ENCODE measurements around the gene LENG8.

LENG8 gene

GRCh38 chr19:54422136-54422535, 26.9 kb upstream of the LENG8 start:
- peaks cover 0 to 2% of the 10 kb centered on the region in 2 donors for H3K9me3 ChIP-seq (replicated peaks in 1 of 2; ENCODE audit: control insufficient read depth in 2 of 2, insufficient read depth in 1 of 2, low read depth in 1 of 2, low read length in 2 of 2)
- H3K79me1 ChIP-seq (ENCODE audit: low read depth, low read length), result peaks cover 29% of the 10 kb centered on the region
- peak overlapping the region; percentile 82 for H2BK12ac ChIP-seq (ENCODE audit: low read length)
- no peak overlapping the region for H3K23ac ChIP-seq (ENCODE audit: low read depth, low read length, poor library complexity)
- no peaks in the 10 kb centered on the region for H3K27me3 ChIP-seq (ENCODE audit: control insufficient read depth in 3 of 3, insufficient read depth in 3 of 3, low read depth in 1 of 3, low read length in 3 of 3)
- peak overlapping the region; percentile 61 for H3K4ac ChIP-seq (ENCODE audit: low read length)
- H4K8ac ChIP-seq (ENCODE audit: low read depth, low read length), result no peak overlapping the region
- no peak overlapping the region for H2AFZ ChIP-seq (ENCODE audit: low read length)
- no CpG with 5 or more reads among the region's 20 CpGs for WGBS, 2 donors (ENCODE audit: extremely low coverage in 2 of 2, insufficient read length in 2 of 2, insufficient replicate concordance in 1 of 2)
- peak overlapping the region; percentile 93 for H3K18ac ChIP-seq (ENCODE audit: low read length)
- peak overlapping the region; percentile 100 for H2BK5ac ChIP-seq (ENCODE audit: low read length)
- peaks cover 49 to 51% of the 10 kb centered on the region in 2 donors for H3K4me1 ChIP-seq (ENCODE audit: control insufficient read depth in 2 of 2, insufficient read depth in 1 of 2, low read depth in 1 of 2, low read length in 2 of 2)
- peak overlapping the region; percentile 95 for H2BK15ac ChIP-seq (ENCODE audit: low read length)
- H3K14ac ChIP-seq (ENCODE audit: low read length), result peak overlapping the region; percentile 48
- H3K9ac ChIP-seq (ENCODE audit: low read depth, low read length, poor library complexity), result no peak overlapping the region
- H4K91ac ChIP-seq (ENCODE audit: low read depth, low read length, poor library complexity), result no peak overlapping the region
- no peak overlapping the region for H3K4me2 ChIP-seq (ENCODE audit: insufficient read depth, low read length, poor library complexity, severe bottlenecking)
- no peak overlapping the region for H3K4me3 ChIP-seq (ENCODE audit: low read length in 2 of 2)
- peaks cover 40 to 55% of the 10 kb centered on the region in 2 donors for H3K36me3 ChIP-seq (replicated peaks in 1 of 2; ENCODE audit: control insufficient read depth in 2 of 2, insufficient read depth in 2 of 2, low read length in 2 of 2)
- H2AK5ac ChIP-seq (ENCODE audit: low read depth, low read length), result peak overlapping the region; percentile 99
- DNase-seq (ENCODE audit: low spot score), result no peak
- peak overlapping the region; percentile 88 for H2BK120ac ChIP-seq (ENCODE audit: low read depth, low read length)
- H3K27ac ChIP-seq (replicated peaks; ENCODE audit: low read length), result peak overlapping the region; percentile 21

- peaks cover 0 to 2% of the 10 kb centered on the region in 2 donors for H3K9me3 ChIP-seq (replicated peaks in 1 of 2; ENCODE audit: control insufficient read depth in 2 of 2, insufficient read depth in 1 of 2, low read depth in 1 of 2, low read length in 2 of 2)
- H3K4ac ChIP-seq (ENCODE audit: low read length), result no peak overlapping the region
- peaks cover 41 to 57% of the 10 kb centered on the region in 2 donors for H3K36me3 ChIP-seq (replicated peaks in 1 of 2; ENCODE audit: control insufficient read depth in 2 of 2, insufficient read depth in 2 of 2, low read length in 2 of 2)
- no peak overlapping the region for H2BK120ac ChIP-seq (ENCODE audit: low read depth, low read length)
- no peak overlapping the region for H2BK5ac ChIP-seq (ENCODE audit: low read length)
- H4K8ac ChIP-seq (ENCODE audit: low read depth, low read length), result peak overlapping the region; percentile 86
- no peak overlapping the region for H3K23ac ChIP-seq (ENCODE audit: low read depth, low read length, poor library complexity)
- H3K79me1 ChIP-seq (ENCODE audit: low read depth, low read length), result peaks cover 20% of the 10 kb centered on the region
- peaks cover 32 to 41% of the 10 kb centered on the region in 2 donors for H3K4me1 ChIP-seq (ENCODE audit: control insufficient read depth in 2 of 2, insufficient read depth in 1 of 2, low read depth in 1 of 2, low read length in 2 of 2)
- H2BK12ac ChIP-seq (ENCODE audit: low read length), result no peak overlapping the region
- no peak overlapping the region for H3K27ac ChIP-seq (replicated peaks; ENCODE audit: low read length)
- peak overlapping the region; percentile 5 for H3K18ac ChIP-seq (ENCODE audit: low read length)
- no CpG with 5 or more reads among the region's 14 CpGs for WGBS, 2 donors (ENCODE audit: extremely low coverage in 2 of 2, insufficient read length in 2 of 2, insufficient replicate concordance in 1 of 2)
- DNase-seq (ENCODE audit: low spot score), result no peak
- no peak overlapping the region for H3K14ac ChIP-seq (ENCODE audit: low read length)
- H4K91ac ChIP-seq (ENCODE audit: low read depth, low read length, poor library complexity), result no peak overlapping the region
- H3K4me3 ChIP-seq (ENCODE audit: low read length in 2 of 2), result no peak overlapping the region
- no peak overlapping the region for H3K9ac ChIP-seq (ENCODE audit: low read depth, low read length, poor library complexity)
- no peak overlapping the region for H2BK15ac ChIP-seq (ENCODE audit: low read length)
- no peaks in the 10 kb centered on the region for H3K27me3 ChIP-seq (ENCODE audit: control insufficient read depth in 3 of 3, insufficient read depth in 3 of 3, low read depth in 1 of 3, low read length in 3 of 3)
- no peak overlapping the region for H2AFZ ChIP-seq (ENCODE audit: low read length)
- no peak overlapping the region for H2AK5ac ChIP-seq (ENCODE audit: low read depth, low read length)
- H3K4me2 ChIP-seq (ENCODE audit: insufficient read depth, low read length, poor library complexity, severe bottlenecking), result no peak overlapping the region
Observed at GRCh38 chr19:54424201-54424600, 24.8 kb upstream of the LENG8 start.

- Histone ChIP-seq H2AK5ac (ENCODE audit: low read depth, low read length) (no peak overlapping the region), H2BK120ac (ENCODE audit: low read depth, low read length) (no peak overlapping the region), H3K4me2 (ENCODE audit: insufficient read depth, low read length, poor library complexity, severe bottlenecking) (no peak overlapping the region), H4K8ac (ENCODE audit: low read depth, low read length) (no peak overlapping the region), H3K4me3 (ENCODE audit: low read length in 2 of 2) (no peak overlapping the region), H3K4me1 (ENCODE audit: control insufficient read depth in 2 of 2, insufficient read depth in 1 of 2, low read depth in 1 of 2, low read length in 2 of 2) (peaks cover 28 to 40% of the 10 kb centered on the region in 2 donors), H3K9ac (ENCODE audit: low read depth, low read length, poor library complexity) (no peak overlapping the region), H2BK12ac (ENCODE audit: low read length) (no peak overlapping the region), H3K27me3 (ENCODE audit: control insufficient read depth in 3 of 3, insufficient read depth in 3 of 3, low read depth in 1 of 3, low read length in 3 of 3) (no peaks in the 10 kb centered on the region), H4K91ac (ENCODE audit: low read depth, low read length, poor library complexity) (no peak overlapping the region), H3K36me3 (replicated peaks in 1 of 2; ENCODE audit: control insufficient read depth in 2 of 2, insufficient read depth in 2 of 2, low read length in 2 of 2) (peaks cover 36 to 52% of the 10 kb centered on the region in 2 donors), H3K23ac (ENCODE audit: low read depth, low read length, poor library complexity) (no peak overlapping the region), H2AFZ (ENCODE audit: low read length) (no peak overlapping the region), H3K18ac (ENCODE audit: low read length) (peak overlapping the region; percentile 23), H3K4ac (ENCODE audit: low read length) (no peak overlapping the region), H2BK15ac (ENCODE audit: low read length) (no peak overlapping the region), H2BK5ac (ENCODE audit: low read length) (no peak overlapping the region), H3K27ac (replicated peaks; ENCODE audit: low read length) (no peak overlapping the region), H3K79me1 (ENCODE audit: low read depth, low read length) (peaks cover 20% of the 10 kb centered on the region), H3K14ac (ENCODE audit: low read length) (no peak overlapping the region), H3K9me3 (replicated peaks in 1 of 2; ENCODE audit: control insufficient read depth in 2 of 2, insufficient read depth in 1 of 2, low read depth in 1 of 2, low read length in 2 of 2) (peaks cover 0 to 2% of the 10 kb centered on the region in 2 donors)
- DNase-seq (ENCODE audit: low spot score), result no peak
- no CpG with 5 or more reads among the region's 36 CpGs for WGBS, 2 donors (ENCODE audit: extremely low coverage in 2 of 2, insufficient read length in 2 of 2, insufficient replicate concordance in 1 of 2)
Observed at GRCh38 chr19:54424660-54425381, 24.2 kb upstream of the LENG8 start.

- no peak for DNase-seq (ENCODE audit: low spot score)
- no CpG with 5 or more reads among the region's 5 CpGs for WGBS, 2 donors (ENCODE audit: extremely low coverage in 2 of 2, insufficient read length in 2 of 2, insufficient replicate concordance in 1 of 2)
- Histone ChIP-seq H3K4me2 (ENCODE audit: insufficient read depth, low read length, poor library complexity, severe bottlenecking) (no peak overlapping the region), H3K4me3 (ENCODE audit: low read length in 2 of 2) (no peak overlapping the region), H3K9ac (ENCODE audit: low read depth, low read length, poor library complexity) (no peak overlapping the region), H2AFZ (ENCODE audit: low read length) (no peak overlapping the region), H3K18ac (ENCODE audit: low read length) (no peak overlapping the region), H4K8ac (ENCODE audit: low read depth, low read length) (no peak overlapping the region), H3K27ac (replicated peaks; ENCODE audit: low read length) (no peak overlapping the region), H3K36me3 (replicated peaks in 1 of 2; ENCODE audit: control insufficient read depth in 2 of 2, insufficient read depth in 2 of 2, low read length in 2 of 2) (peaks cover 36 to 54% of the 10 kb centered on the region in 2 donors), H3K79me1 (ENCODE audit: low read depth, low read length) (peaks cover 20% of the 10 kb centered on the region), H2BK5ac (ENCODE audit: low read length) (no peak overlapping the region), H2AK5ac (ENCODE audit: low read depth, low read length) (no peak overlapping the region), H2BK15ac (ENCODE audit: low read length) (no peak overlapping the region), H3K4ac (ENCODE audit: low read length) (no peak overlapping the region), H3K27me3 (ENCODE audit: control insufficient read depth in 3 of 3, insufficient read depth in 3 of 3, low read depth in 1 of 3, low read length in 3 of 3) (no peaks in the 10 kb centered on the region), H3K23ac (ENCODE audit: low read depth, low read length, poor library complexity) (no peak overlapping the region), H3K4me1 (ENCODE audit: control insufficient read depth in 2 of 2, insufficient read depth in 1 of 2, low read depth in 1 of 2, low read length in 2 of 2) (peaks cover 23 to 43% of the 10 kb centered on the region in 2 donors), H2BK12ac (ENCODE audit: low read length) (no peak overlapping the region), H4K91ac (ENCODE audit: low read depth, low read length, poor library complexity) (no peak overlapping the region), H3K9me3 (replicated peaks in 1 of 2; ENCODE audit: control insufficient read depth in 2 of 2, insufficient read depth in 1 of 2, low read depth in 1 of 2, low read length in 2 of 2) (peaks cover 0 to 2% of the 10 kb centered on the region in 2 donors), H2BK120ac (ENCODE audit: low read depth, low read length) (no peak overlapping the region), H3K14ac (ENCODE audit: low read length) (no peak overlapping the region)
Observed at GRCh38 chr19:54425382-54425723, 23.6 kb upstream of the LENG8 start.
